Daoy (cell line): Measurements from ENCODE around the gene HCN4. TPM values are rescaled to one million over a fixed set of nuclear protein-coding genes. Genes with fewer than 3 reads are reported as not detected.

Experiments
- DNase-seq: peaks from one replicate; pipeline ENCODE4 v3.0.0-alpha.2; 2015; ENCODE audit warnings: low read depth
- total RNA-seq: library from RNA; depleted of rRNA; stranded (reverse); fragments of >200 nt; shearing (Covaris generic); gene quantifications from 2 replicates; pipeline ENCODE4 v1.2.3, GENCODE V29; 2014

HCN4 gene
- total RNA-seq, 1 experiment from 2014 or later: not detected

DNA sequence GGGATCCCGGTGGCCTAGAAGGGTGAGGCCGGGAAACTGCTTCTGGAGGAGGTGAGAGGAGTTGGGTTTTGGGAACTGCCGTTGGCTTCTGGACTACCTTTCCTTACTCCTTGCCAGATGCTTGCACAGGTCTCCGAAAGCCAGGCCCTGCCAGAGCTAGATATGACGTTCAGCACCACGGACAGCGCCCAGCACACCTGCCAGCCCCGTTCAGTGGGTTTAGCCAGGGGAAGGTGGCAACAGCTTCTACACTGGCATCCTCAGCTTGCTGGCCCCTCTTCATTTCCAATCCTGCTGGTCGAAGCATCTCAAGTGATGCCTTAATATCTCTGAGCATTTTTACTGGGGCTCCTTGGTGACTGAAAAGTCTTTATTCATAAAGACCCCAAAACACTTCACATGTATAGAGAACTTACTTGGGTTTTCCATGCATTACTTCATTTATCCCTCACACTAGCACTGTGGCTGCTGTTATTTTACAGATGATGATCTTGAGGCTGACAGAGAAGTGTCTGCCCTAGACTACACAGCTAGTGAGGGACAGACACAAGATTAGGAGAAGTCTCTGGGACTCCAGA is 21.9 kb downstream of the HCN4 start:
- peak; percentile 71 for DNase-seq

DNA sequence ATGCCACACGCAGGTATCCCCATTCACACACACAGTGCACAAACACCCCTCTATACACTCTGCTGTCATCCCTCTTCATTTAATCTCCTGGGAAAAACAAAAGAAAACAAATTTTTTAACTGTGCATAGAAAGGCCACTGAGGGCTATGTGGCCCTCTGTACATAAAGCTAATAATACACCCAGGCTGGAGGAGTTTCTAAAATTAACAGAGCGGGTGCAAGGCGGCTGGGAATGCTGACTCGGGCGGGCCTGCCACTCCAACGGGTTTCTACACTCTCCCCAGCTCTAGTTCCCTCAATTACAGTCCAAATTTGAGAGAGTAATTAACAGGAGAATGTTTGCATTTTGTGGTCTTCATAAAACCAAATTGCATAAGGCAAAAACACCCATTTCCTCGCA is 23.1 kb downstream of the HCN4 start:
- no peak for DNase-seq

- peak; percentile 28 for DNase-seq
These were observed 24.7 kb downstream of the HCN4 start for GRCh38 chr15:73344056-73344455.

DNA sequence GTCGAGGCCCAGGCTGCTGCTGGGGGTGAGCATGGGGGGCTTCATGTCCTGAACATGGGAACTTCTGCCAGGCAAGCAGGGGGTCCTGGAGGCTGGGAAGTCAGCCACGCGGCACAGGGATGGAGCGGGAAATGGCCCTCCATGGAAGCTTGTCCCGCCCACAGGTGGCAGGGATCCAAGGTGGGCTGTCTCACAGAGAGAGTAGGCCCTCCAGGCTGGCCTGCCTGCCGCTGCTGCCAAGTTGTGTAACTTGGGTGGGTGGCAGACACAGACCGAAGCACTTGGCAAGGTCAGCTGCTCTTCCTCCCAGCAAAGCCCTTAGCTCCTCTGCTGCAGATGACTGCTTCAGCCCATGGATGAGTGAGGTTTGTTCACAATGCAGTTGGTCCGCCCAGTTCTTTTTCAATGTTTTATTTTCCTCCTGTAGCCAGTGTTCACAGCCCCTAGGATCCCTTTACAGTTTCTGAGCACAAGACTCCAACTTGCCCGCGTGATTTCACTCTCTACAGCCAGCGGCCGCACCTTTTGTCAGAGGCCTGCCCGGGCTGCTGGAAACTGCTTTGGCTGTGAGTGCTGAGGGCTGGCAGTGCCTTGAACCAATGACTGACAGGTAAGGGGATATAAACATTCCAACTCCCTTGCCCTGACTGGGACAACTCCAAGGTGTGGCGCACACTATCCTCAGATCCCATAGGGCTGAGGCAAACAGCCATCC is 26.7 kb downstream of the HCN4 start:
- DNase-seq: peak; percentile 49

- no peak for DNase-seq
These were observed 28.1 kb downstream of the HCN4 start for GRCh38 chr15:73340502-73341192.

DNA sequence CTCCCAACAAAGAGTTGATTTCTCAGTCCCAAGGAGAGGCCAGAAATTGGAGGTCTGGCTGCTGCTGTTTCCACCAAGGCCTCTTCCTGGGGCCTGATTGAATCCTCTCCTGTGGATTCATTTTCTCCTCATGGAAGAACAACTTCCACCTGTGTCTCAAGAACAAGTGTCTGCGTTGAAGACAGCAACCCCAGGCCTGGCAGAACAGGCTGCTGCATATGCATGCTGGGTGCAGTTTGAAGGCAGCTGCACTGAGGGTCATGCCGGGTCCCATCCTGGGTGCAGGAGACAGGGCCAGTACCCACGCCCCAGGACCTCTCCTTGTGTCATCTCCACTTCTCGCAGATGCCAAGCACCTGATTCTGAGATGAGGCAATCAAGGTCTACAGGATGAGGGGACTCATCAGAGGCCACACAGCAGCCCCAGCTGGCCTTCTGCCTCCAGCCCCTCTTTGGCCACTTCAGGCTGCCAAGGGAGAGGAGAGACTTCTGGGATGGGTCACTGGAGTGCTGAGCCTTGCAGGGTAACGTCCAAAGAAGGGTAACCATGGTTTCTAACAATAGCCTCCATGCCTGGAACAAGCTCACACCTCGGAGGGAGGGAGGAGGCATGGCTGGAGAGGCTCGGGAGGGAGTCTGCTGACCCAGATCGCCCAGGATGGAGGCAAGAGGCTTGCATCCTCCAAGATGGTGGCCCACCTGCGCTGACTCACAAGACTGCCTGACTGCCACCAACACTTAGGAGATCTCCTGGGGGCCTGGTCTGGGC is 30.0 kb downstream of the HCN4 start:
- DNase-seq: no peak

DNA sequence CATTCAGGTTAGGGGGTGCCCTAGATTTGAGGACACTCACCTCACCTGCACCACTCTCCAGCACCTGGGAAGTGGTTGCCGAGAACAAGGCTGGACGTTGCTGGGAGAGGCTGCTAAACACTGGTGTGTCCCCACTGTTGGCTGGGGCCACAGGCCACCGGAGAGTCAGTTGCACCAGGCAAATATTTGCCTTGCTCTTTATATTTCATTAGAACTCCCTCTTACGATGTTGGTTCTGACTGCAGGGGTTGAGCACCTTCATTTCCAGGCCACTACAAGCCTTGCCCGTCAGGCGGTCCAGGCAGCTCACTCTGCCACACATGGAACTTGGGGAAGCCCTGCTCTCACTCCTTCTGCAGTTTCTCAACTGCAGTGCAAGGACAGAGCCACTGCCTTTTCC is 30.7 kb downstream of the HCN4 start:
- DNase-seq: no peak

DNA sequence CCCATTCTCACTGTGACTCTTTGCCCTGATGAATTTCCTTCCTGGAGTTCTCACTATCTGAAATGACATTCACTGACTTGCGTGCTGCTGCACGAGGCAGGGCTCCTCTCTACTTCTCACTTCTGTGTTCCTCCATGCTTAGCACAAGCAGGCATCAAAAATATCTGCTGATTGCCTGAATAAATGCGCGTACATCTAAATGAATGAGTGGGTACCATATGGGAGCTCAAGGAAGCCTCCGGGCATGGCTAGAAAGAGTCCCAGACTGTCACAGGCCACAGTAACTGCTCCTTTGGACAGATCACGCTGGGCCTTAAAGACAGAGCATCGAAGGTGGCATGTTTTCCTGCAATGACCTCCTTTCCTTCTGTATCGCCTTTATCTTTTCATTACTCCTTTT is 31.6 kb downstream of the HCN4 start:
- DNase-seq: no peak

DNA sequence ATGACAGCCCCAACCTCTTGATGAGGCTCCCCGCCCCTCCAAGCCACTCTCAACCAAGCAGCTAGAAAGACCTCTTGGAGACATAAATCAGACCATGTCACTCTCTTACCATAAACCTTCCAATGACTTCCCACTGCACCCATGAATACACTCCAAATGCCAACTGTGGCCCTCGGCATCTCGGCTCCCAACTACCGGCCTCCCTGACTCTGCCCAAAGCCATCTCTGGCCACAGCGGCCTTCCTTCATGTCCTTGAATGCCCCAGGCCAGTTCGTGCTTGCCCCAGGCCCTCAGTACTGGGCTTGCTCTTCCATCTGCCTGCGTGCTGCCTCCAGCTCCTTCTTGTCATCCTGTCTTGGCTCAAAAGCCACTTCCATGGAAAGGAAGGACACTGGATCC is 32.0 kb downstream of the HCN4 start:
- DNase-seq: no peak

GRCh38 chr15:73335471-73335870 is 33.3 kb downstream of the HCN4 start:
- DNase-seq: no peak

DNA sequence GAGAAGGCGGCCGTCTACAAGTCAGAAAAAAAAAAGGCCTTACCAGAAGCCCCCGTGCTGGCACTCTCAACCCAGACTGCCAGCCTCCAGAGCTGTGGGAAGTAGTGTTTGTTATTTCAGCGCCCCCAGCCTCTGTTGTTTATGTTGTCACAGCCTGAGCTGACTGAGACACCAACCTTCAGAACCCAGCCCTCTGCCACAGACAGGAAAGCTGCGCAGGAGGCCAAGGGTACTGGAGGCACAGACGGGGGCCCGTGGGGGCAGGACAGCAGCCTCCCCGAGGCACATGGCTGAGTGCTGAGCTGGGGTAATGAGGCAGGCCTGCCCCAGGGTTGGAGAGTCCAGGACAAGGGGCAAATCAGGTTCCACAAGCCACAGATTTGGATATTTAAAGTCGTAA is 33.7 kb downstream of the HCN4 start:
- no peak for DNase-seq

GRCh38 chr15:73334086-73334485 is 34.7 kb downstream of the HCN4 start:
- DNase-seq: no peak

DNA sequence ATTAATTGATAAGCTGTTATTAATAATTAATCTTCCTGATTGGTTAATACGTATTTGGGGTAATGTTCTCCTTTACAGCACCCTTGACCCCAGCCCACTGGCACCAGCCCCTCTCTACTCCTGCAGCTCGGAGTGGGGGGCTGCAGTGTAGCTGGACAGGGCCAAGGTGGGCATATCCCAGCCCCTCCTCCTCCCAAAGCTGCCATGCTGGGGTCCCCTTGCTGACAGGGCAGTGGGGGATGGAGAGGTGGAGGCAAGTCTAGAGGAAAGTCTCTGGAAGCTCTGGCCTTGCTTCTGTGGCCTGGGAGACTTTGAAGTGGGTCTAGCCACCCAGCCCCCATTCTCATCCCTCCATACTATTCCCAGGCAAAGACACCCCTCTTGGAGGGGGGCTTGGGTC is 35.8 kb downstream of the HCN4 start:
- DNase-seq: no peak

DNA sequence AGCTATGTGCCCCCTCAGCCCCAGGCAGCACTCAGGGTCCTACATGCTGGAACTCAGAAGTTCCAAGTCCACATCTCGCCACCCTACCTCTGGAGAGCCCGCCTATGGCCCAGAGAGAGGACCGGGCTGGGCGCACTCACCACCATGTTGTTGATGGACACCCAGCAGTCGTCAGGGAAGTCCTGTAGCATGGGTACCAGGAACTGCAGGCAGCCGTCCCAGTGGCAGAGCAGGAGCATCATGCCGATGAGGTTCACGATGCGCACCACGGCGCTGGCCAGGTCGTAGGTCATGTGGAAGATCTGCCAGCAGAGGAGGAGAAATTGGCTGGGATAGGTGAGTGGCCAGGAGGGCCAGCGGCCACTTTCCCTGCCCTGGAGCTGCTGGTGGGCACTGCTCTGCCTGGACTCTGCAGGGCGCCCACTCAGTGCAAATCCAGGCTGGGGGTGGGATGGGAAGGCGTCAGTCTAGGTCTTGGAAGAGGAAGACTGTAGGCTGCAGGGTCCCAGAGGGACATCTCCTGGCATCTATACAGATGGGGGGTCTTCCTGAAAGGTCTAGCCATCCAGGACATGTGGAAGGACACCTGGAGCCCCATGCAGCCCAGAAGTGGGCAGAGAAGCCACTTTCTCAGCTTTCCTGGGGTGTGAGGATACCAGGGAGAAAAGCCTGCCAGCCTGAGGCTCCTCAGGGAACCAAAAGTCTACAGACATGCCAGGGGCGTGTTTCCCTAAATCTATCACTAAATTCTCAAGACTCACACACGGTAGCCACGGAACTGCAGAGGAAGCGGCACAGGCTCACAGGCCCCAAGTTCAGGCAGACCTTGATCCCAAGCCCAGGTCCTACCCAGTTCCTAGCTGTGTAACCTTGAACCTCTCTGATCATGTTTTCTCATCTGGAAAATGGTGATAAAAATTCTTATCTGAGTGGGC is 36.5 kb downstream of the HCN4 start:
- DNase-seq: no peak

DNA sequence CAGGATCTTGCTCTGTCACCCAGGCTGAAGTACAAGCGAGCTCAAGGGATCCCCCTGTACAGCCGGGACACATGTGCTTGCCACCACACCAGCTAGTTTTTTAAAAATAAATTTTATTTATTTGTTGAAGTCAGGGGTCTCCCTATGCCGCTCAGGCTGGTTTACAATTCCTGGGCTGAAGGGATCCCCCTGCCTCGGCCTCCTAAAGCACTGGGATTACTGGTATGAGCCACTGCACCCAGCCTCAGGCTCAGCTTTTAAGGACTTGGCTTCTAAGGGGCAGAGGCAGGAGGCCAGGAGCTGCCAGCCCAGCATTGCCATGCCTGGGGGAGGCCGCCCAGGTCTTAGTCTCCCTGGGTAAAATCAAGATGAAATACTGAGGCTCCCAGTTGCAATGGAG is 37.3 kb downstream of the HCN4 start:
- DNase-seq: no peak

DNA sequence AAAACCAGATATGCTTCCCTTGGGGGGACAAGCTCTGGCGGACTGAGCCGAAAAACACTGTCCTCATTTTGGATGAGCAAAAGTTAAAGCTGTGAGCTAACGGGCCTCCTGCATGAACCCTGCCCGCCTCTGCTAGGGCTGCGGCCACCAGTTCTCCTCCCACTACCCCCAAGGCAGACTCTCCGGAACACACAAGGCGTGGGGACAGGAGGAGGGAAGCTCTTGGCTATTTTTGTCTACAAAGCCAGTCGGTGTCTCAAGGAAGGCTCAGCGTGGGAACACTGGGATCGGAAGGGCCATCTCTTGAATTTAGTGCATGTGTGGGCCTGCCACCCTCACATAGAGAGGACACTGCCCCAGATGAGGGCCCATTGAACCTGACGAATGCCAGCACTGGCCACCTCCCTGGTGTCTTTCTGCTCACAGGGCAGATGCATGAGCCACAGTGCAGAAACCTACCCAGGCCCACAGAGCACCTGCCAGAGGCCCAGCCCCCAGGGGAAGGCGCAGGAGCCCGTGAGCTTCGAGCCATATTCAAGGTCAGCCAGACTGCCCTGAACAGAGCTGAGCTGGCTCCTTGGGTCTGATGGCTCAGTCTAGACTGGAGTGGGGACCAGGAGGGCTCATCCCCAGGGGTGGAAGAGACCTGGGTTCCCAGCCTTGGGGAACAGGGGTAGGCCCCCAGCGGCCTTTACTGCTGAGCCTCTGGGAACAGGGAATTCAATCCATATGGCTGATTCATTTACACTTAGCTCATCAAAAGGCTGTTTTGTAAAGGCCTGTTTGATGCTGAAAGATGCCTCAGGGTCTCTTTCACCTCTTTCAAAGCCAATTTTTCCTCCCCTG is 38.3 kb downstream of the HCN4 start:
- DNase-seq: no peak

DNA sequence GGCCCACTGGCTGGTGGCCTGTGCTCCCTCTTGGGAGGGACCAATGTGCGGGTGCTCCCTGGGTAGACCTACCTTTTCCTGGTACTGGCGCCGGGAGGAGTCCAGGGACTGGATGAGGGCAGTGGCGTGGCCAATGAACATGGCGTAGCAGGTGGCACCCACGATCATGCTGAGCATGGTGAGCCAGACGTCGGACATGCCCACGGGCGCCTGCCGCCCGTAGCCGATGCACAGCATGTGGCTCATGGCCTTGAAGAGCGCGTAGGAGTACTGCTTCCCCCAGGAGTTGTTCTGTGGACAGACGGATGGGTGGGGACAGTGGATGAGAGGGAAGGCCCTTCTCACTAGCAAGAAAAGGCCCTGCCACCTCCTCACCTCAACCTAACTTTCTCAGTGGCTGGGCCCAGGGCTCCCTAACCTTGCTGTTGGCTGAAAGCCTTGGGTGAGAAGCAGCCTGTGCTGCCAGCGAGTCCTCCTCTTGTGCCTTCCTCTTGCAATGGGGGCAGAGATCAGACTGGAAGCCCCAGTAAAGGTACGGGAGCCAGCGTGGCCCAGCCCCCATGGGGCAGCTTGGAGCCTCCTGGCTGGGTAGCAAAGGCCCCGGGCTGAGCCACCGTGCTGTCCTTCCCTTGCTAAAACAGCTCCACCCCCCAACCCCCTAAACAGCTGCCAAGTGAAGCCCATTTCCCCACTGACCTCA is 39.1 kb downstream of the HCN4 start:
- no peak for DNase-seq

DNA sequence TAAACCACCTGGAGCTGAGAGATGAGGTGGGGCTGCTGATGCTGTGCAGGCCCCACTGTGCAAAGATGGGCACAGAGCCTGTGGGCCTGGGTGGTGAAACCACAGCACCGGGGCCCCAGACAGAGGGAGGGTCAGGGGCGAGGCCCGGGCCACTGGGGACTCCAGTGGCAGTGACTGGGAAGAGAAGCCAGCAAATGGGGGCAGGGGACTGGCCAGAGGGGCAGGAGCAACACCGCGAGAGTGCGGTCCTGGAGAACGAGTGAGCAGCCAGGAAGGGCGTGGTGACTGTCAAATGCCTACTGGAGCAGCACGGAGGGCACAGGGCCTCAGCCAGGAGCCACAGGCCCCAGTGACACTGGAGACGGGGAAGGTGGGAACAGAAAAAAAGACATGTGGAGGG is 39.8 kb downstream of the HCN4 start:
- DNase-seq: no peak

- no peak for DNase-seq
These were observed 40.5 kb downstream of the HCN4 start for GRCh38 chr15:73328149-73328820.
